HepG2 (cell line): Measurements from ENCODE around the gene CNGA3. TPM values are rescaled to one million over a fixed set of nuclear protein-coding genes. Genes with fewer than 3 reads are reported as not detected.
A peak's percentile ranks its signal among the peaks of the same experiment; 100 is the strongest.

Source experiments
- ATAC-seq: fragments of 200-7000 bp; cut with Tn5 transposase; 3 replicates; pipeline ENCODE4 v1.9.1; 2020; ENCODE audit warnings: mild to moderate bottlenecking, moderate library complexity
- BruUV-seq: library from RNA; stranded (reverse); fragments of 400-500 nt; replicated peaks from 2 replicates; lab custom pipeline; 2021; lab: Mats Ljungman, UMichigan
- CTCF ChIA-PET: fragments of 300-600 bp; formaldehyde crosslinking; extraction: SDS; loops from one replicate; lab custom pipeline; 2021; ENCODE audit warnings: low total read pairs, inconsistent platforms, low intra/inter-chr PET ratio; lab: Yijun Ruan, JAX
- POLR2A ChIA-PET: fragments of 350-600 bp; sonication (Branson Sonifier 250); formaldehyde crosslinking; loops from one replicate; lab custom pipeline; 2020; ENCODE audit warnings: antibody characterized with exemption, inconsistent platforms; lab: Yijun Ruan, JAX
- DNase-seq: peaks from one replicate; pipeline ENCODE4 v3.0.0-alpha.2; 2015; ENCODE audit warnings: low spot score
- FAIRE-seq: peaks from 3 replicates; lab custom pipeline; 2011; peaks lifted over from hg19 to GRCh38; lab: Jason Lieb, UNC
- H2AFZ ChIP-seq: one replicate; pipeline ENCODE4 v1.6.1; 2011; ENCODE audit warnings: low read length, inconsistent platforms
- H3K27ac ChIP-seq: fragments of 300-600 bp; 3 replicates; pipeline ENCODE4 v1.8.0; 2011; ENCODE audit warnings: mixed run types, mild to moderate bottlenecking, mixed read lengths, low read length, inconsistent platforms; ENCODE audit not compliant: insufficient read depth; ENCODE audit errors: extremely low read length
- H3K27me3 ChIP-seq, 2 experiments: fragments of 200-600 bp in 1 of 2; 2 replicates in 1 of 2; 3 replicates in 1 of 2; pipeline versions ENCODE4 v1.6.0 to v1.8.0; 2011; ENCODE audit warnings: low read length in 2 of 2, mild to moderate bottlenecking in 2 of 2, moderate library complexity in 2 of 2, inconsistent platforms in 1 of 2; ENCODE audit not compliant: insufficient read depth in 2 of 2, control insufficient read depth in 1 of 2
- H3K36me3 ChIP-seq, 2 experiments: fragments of 200-600 bp in 1 of 2; replicated peaks in 1 of 2; 2 replicates in 1 of 2; 3 replicates in 1 of 2; pipeline versions ENCODE4 v1.5.1 to v1.8.0; 2011; ENCODE audit warnings: low read length in 2 of 2, inconsistent platforms in 1 of 2; ENCODE audit not compliant: insufficient read depth in 2 of 2, control insufficient read depth in 1 of 2
- H3K4me1 ChIP-seq: 2 replicates; pipeline ENCODE4 v1.5.1; 2012; ENCODE audit warnings: low read length, inconsistent platforms; ENCODE audit not compliant: insufficient read depth
- H3K4me2 ChIP-seq: 2 replicates; pipeline ENCODE4 v1.6.0; 2011; ENCODE audit warnings: low read depth, low read length, inconsistent platforms
- H3K4me3 ChIP-seq, 3 experiments: fragments of 200-600 bp in 1 of 3; sonication (generic), shearing (Covaris generic) in 1 of 3; replicated peaks in 1 of 3; 2 replicates each; pipeline ENCODE4 v1.5.1; 2011 to 2016; ENCODE audit warnings: low read length in 3 of 3, inconsistent platforms in 2 of 3, low read depth in 2 of 3, mild to moderate bottlenecking in 2 of 3, control low read depth in 1 of 3, mixed read lengths in 1 of 3; ENCODE audit not compliant: insufficient read depth in 1 of 3
- H3K79me2 ChIP-seq: one replicate; pipeline ENCODE4 v1.6.1; 2011; ENCODE audit warnings: low read length, inconsistent platforms; ENCODE audit not compliant: insufficient read depth
- H3K9ac ChIP-seq: 2 replicates; pipeline ENCODE4 v1.6.0; 2011; ENCODE audit warnings: mild to moderate bottlenecking, low read depth, low read length, inconsistent platforms; ENCODE audit not compliant: insufficient read depth
- H3K9me3 ChIP-seq: 2 replicates; pipeline ENCODE4 v1.5.1; 2012; ENCODE audit warnings: mild to moderate bottlenecking, low read length
- H4K20me1 ChIP-seq: 2 replicates; pipeline ENCODE4 v1.6.0; 2011; ENCODE audit warnings: inconsistent platforms, mild to moderate bottlenecking, low read length, moderate library complexity; ENCODE audit not compliant: insufficient read depth
- EP300 ChIP-seq, 3 experiments: sonication (generic) in 1 of 3; formaldehyde crosslinking in 1 of 3; IDR thresholded peaks; 2 replicates each; pipeline versions ENCODE4 v1.5.1 to v1.6.1; 2011 to 2020; ENCODE audit warnings: low read depth in 2 of 3, low read length in 2 of 3, borderline replicate concordance in 1 of 3, improper control_type of control experiment in 1 of 3, mild to moderate bottlenecking in 1 of 3, missing genetic modification reagents in 1 of 3, moderate library complexity in 1 of 3
- KIAA2018 ChIP-seq: sonication (generic); formaldehyde crosslinking; IDR thresholded peaks from 2 replicates; pipeline ENCODE4 v1.5.0; 2020; ENCODE audit warnings: mild to moderate bottlenecking, missing genetic modification reagents, borderline replicate concordance
- ZFY ChIP-seq: sonication (generic); formaldehyde crosslinking; IDR thresholded peaks from 2 replicates; pipeline ENCODE4 v1.4.0; 2020; ENCODE audit warnings: missing genetic modification reagents
- WGBS: methylation state at CpG from one replicate; pipeline ENCODE4 v1.1.6; 2017; ENCODE audit warnings: low lambda C conversion rate; 5-methylcytosine and 5-hydroxymethylcytosine counted together
- in situ Hi-C: cut with HindIII; loops from 2 replicates; pipeline ENCODE4 v1.10.0; 2017; ENCODE audit warnings: low pct_unique_long_range_greater_than_20kb; ENCODE audit not compliant: extremely low pct_ligation_motif_present
- intact Hi-C: fragments of 100-400 bp; cut with micrococcal nuclease; formaldehyde crosslinking; loops from one replicate; pipeline ENCODE4 v1.10.0; 2022; ENCODE audit not compliant: unreplicated experiment
- polyA plus RNA-seq, 8 experiments: library from polyadenylated mRNA; depleted of rRNA in 3 of 8; stranded (reverse) in 7 of 8; unstranded in 1 of 8; fragments of >200 nt; fragmentation: Illumina TruSeq in 4 of 8; extraction: Trizol in 4 of 8; gene quantifications; 2 replicates each; pipeline versions ENCODE4 v1.2.1 to v1.2.3, GENCODE V29; 2011 to 2016; ENCODE audit warnings: low read depth in 4 of 8, missing spikeins in 1 of 8, mixed read lengths in 1 of 8; ENCODE audit not compliant: insufficient read depth in 1 of 8
- total RNA-seq, 5 experiments: library from RNA; depleted of rRNA; stranded (reverse); fragments of >200 nt; fragmentation: Illumina TruSeq; extraction: Trizol; gene quantifications; 2 replicates each; pipeline ENCODE4 v1.2.3, GENCODE V29; 2016; ENCODE audit warnings: low read depth in 1 of 5

The CNGA3 gene
- total and polyA plus RNA-seq, 2 of the 13 experiments (the other 11 are each of a cell fraction or from before 2014, with no cell fraction given), result not detected

- Histone ChIP-seq H3K4me2 (peak overlapping the region; percentile 98; the same call in 1 of the 2 replicates), H3K36me3 (no peaks in the 10 kb centered on the region), H3K4me3 (no peak overlapping the region), H4K20me1 (peaks cover 11% of the 10 kb centered on the region)
- intact Hi-C loops, result loop anchor here (5.0 to 10.0 kb wide), 2 partner anchors 40 to 158 kb away; partner anchors contain the start of genes COA5 and UNC50
- 88% methylated on average over 6 of the region's 6 CpGs for WGBS
- TF ChIP-seq ZFY (CRISPR knock-in tag), result no peak
- no peak for TF ChIP-seq KIAA2018 (CRISPR knock-in tag)
- TF ChIP-seq EP300 (IDR thresholded peaks at IDR 0.05; ENCODE audit: low read depth in 2 of 2, low read length in 2 of 2), result no peak
- TF ChIP-seq EP300 (CRISPR knock-in tag; IDR thresholded peaks at IDR 0.05; ENCODE audit: borderline replicate concordance), result no peak
- TF ChIP-seq, all 625 proteins: peak for 0
- ChIA-PET POLR2A (no interaction called here), CTCF (no interaction called here)
- Histone ChIP-seq H3K4me1 (peaks cover 47% of the 10 kb centered on the region), H3K79me2 (peaks cover 44% of the 10 kb centered on the region), H2AFZ (no peak overlapping the region), H3K27me3 (no peaks in the 10 kb centered on the region; a peak in 1 of 5 replicates), H3K9me3 (no peaks in the 10 kb centered on the region), H3K27ac (no peak overlapping the region), H3K9ac (no peak overlapping the region)
- in situ Hi-C loops, result no loop called here
- ATAC-seq (no peak), DNase-seq (no peak), FAIRE-seq (no peak)
- no TSS peak for BruUV-seq
These were observed 100.6 kb downstream of the CNGA3 start for GRCh38 chr2:98446850-98447249.

Other genes with a start within 250 kb of the CNGA3 start
- gene INPP4A, start 98.4 kb downstream of the CNGA3 start, total RNA-seq (2016; rRNA removed; fragmentation: Illumina TruSeq; extraction: Trizol), result 7.9 and 10.9 TPM in 2 replicates
- 10.1 and 14.2 TPM in 2 replicates for gene INPP4A, start 98.4 kb downstream of the CNGA3 start, polyA plus RNA-seq (2011; rRNA removed)